H1 (cell line): ENCODE measurements around the gene PLCB2. TPM values are rescaled to one million over a fixed set of nuclear protein-coding genes. Genes with fewer than 3 reads are reported as not detected.

ENCODE experiments used
- CTCF ChIP-seq, 3 experiments: IDR thresholded peaks; 1 replicate in 2 of 3; 2 replicates in 1 of 3; pipeline versions ENCODE4 v1.5.1 to v1.6.1; 2011; ENCODE audit warnings: low read length in 3 of 3, mild to moderate bottlenecking in 3 of 3, inconsistent platforms in 2 of 3, low read depth in 1 of 3, moderate library complexity in 1 of 3; ENCODE audit not compliant: insufficient read depth in 1 of 3; ENCODE audit errors: control extremely low read depth in 1 of 3
- POU5F1 ChIP-seq: IDR thresholded peaks from 2 replicates; pipeline ENCODE4 v1.6.1; 2011; ENCODE audit warnings: low read depth, mild to moderate bottlenecking, low read length, moderate library complexity
- RAD21 ChIP-seq, 2 experiments: IDR thresholded peaks in 1 of 2; conservative IDR thresholded peaks in 1 of 2; 2 replicates each; pipeline ENCODE4 v1.6.1; 2011; ENCODE audit warnings: low read depth in 2 of 2, low read length in 2 of 2, improper control_type of control experiment in 1 of 2, inconsistent platforms in 1 of 2, mild to moderate bottlenecking in 1 of 2, moderate library complexity in 1 of 2
- RXRA ChIP-seq: IDR thresholded peaks from 2 replicates; pipeline ENCODE4 v1.6.1; 2011; ENCODE audit warnings: low read depth, mild to moderate bottlenecking, low read length, moderate library complexity; ENCODE audit not compliant: insufficient read depth
- polyA plus RNA-seq, 7 experiments: library from polyadenylated mRNA; depleted of rRNA in 3 of 7; stranded (reverse) in 5 of 7; unstranded in 2 of 7; fragments of >200 nt in 5 of 7; fragments of 200-250 nt in 2 of 7; gene quantifications; 1 replicate in 5 of 7; 2 replicates in 1 of 7; 4 replicates in 1 of 7; pipeline versions ENCODE4 v1.2.1 to v1.2.3, GENCODE V29; 2011 to 2013; ENCODE audit warnings: missing spikeins in 2 of 7, mixed read lengths in 2 of 7
- total RNA-seq: library from RNA; stranded (reverse); fragmentation: NEBNext Ultra II Directional; extraction: Animal tissue kit (Norgen Biotek cat#: 25700); gene quantifications from 2 replicates; pipeline ENCODE4 v1.2.1, GENCODE V29; 2021

The PLCB2 gene
- total and polyA plus RNA-seq, 2 of the 8 experiments (the other 6 are each of a cell fraction or from before 2014, with no cell fraction given) = 7.2 to 8.4 TPM

DNA sequence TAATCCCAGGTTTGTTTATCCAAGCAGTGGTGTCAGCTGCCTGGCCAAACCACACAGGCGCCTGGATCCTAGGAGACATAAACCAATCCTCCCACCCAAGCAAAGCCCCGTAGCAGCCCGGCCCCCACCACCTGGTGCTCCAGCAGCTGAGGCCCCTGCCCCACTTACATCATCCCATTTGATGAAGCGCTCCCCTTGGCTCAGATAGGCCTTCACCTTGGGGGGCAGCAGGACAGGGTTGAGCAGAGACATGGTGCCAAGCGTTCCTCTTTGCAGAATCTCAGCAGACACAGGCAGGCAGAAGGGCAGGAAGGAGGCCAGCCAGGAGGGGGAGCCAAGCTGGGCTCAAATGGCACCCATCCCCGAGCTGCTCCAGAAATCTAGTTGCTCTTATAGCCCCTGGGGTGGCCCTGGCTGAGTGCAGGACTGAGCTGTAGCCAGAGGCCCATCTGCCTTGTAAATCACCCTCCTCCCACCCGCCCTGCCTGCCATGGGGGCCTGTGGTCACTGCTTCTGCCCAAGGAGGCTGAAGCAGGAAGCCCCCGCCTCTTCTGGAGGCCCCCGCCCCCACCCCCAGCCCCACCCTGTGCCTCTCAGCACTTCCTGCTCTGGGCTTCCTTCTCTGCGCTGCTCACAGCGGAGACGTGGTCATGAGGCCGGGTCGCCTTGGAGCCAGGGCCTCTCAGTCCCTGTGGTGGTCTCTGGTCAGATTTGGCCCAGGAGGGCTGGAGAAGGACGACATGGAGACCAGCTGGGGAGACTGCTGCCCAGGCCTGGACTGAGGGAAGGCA, at the start of gene PLCB2 (continued):
- TF ChIP-seq CTCF (IDR thresholded peaks at IDR 0.05; ENCODE audit: control extremely low read depth in 1 of 3, insufficient read depth in 1 of 3, low read depth in 1 of 3, low read length in 3 of 3) (peak; percentile 30 to 60 (median 52); a peak in 3 of 4 replicates), POU5F1 (no peak), RAD21 (IDR thresholded peaks at IDR 0.05 in 1 of 2, conservative IDR thresholded peaks at IDR 0.05 in 1 of 2; ENCODE audit: low read depth in 2 of 2, low read length in 2 of 2) (peak in 1 of 2 experiments; percentile 24; a peak in 1 of 4 replicates), RXRA (no peak)
